WTC11 (cell line): ENCODE data around the gene UBE4A. TPM values are rescaled to one million over a fixed set of nuclear protein-coding genes. Genes with fewer than 3 reads are reported as not detected.
A peak's percentile ranks its signal among the peaks of the same experiment; 100 is the strongest.

Source experiments
- ATF6 ChIP-seq: sonication (generic); formaldehyde crosslinking; IDR thresholded peaks from 2 replicates; pipeline ENCODE4 v1.8.1; 2023; ENCODE audit warnings: mild to moderate bottlenecking, missing genetic modification reagents
- ESRRA ChIP-seq: sonication (generic); formaldehyde crosslinking; IDR thresholded peaks from 2 replicates; pipeline ENCODE4 v1.8.1; 2022; ENCODE audit warnings: mild to moderate bottlenecking, missing genetic modification reagents, borderline replicate concordance
- FOXP1 ChIP-seq: sonication (generic); formaldehyde crosslinking; IDR thresholded peaks from 2 replicates; pipeline ENCODE4 v1.8.0; 2022; ENCODE audit warnings: missing genetic modification reagents, mild to moderate bottlenecking, moderate library complexity, borderline replicate concordance
- JAZF1 ChIP-seq: fragments of 250-450 bp; sonication (Bioruptor Pico); IDR thresholded peaks from 2 replicates; pipeline ENCODE4 v1.9.0; 2021; ENCODE audit warnings: moderate library complexity, mild to moderate bottlenecking, inconsistent platforms
- KAT7 ChIP-seq: sonication (generic); formaldehyde crosslinking; IDR thresholded peaks from 2 replicates; pipeline ENCODE4 v1.8.1; 2023; ENCODE audit warnings: missing genetic modification reagents, mild to moderate bottlenecking, borderline replicate concordance
- MAX ChIP-seq: sonication (generic); formaldehyde crosslinking; IDR thresholded peaks from 2 replicates; pipeline ENCODE4 v1.8.0; 2022; ENCODE audit warnings: mild to moderate bottlenecking, missing genetic modification reagents
- NFATC4 ChIP-seq: fragments of 250-450 bp; sonication (Bioruptor Pico); IDR thresholded peaks from 2 replicates; pipeline ENCODE4 v1.9.0; 2021; ENCODE audit warnings: mild to moderate bottlenecking
- NR1H2 ChIP-seq: sonication (generic); formaldehyde crosslinking; IDR thresholded peaks from 2 replicates; pipeline ENCODE4 v1.9.0; 2021; ENCODE audit warnings: mild to moderate bottlenecking, moderate library complexity, missing genetic modification reagents
- SOX15 ChIP-seq: fragments of 250-450 bp; sonication (Bioruptor Pico); IDR thresholded peaks from 2 replicates; pipeline ENCODE4 v1.9.0; 2021; ENCODE audit warnings: mild to moderate bottlenecking
- STAT6 ChIP-seq: sonication (generic); formaldehyde crosslinking; conservative IDR thresholded peaks from 2 replicates; pipeline ENCODE4 v1.8.1; 2023; ENCODE audit warnings: mild to moderate bottlenecking, low read depth, missing genetic modification reagents, moderate library complexity
- TP53 ChIP-seq: sonication (generic); formaldehyde crosslinking; IDR thresholded peaks from 2 replicates; pipeline ENCODE4 v1.8.1; 2023; ENCODE audit warnings: mild to moderate bottlenecking, missing genetic modification reagents
- USF2 ChIP-seq: sonication (generic); formaldehyde crosslinking; IDR thresholded peaks from 2 replicates; pipeline ENCODE4 v1.8.1; 2023; ENCODE audit warnings: mild to moderate bottlenecking, missing genetic modification reagents, moderate library complexity
- ZNF121 ChIP-seq: sonication (generic); formaldehyde crosslinking; IDR thresholded peaks from 2 replicates; pipeline ENCODE4 v1.8.0; 2023; ENCODE audit warnings: missing genetic modification reagents
- ZNF396 ChIP-seq: fragments of 250-450 bp; sonication (Bioruptor Pico); IDR thresholded peaks from 2 replicates; pipeline ENCODE4 v1.8.0; 2021; ENCODE audit warnings: mild to moderate bottlenecking, moderate library complexity, borderline replicate concordance
- ZNF416 ChIP-seq: fragments of 250-450 bp; sonication (Bioruptor Pico); IDR thresholded peaks from 2 replicates; pipeline ENCODE4 v1.9.0; 2021; ENCODE audit warnings: mild to moderate bottlenecking, inconsistent platforms
- ZNF671 ChIP-seq: fragments of 250-450 bp; sonication (Bioruptor Pico); IDR thresholded peaks from 2 replicates; pipeline ENCODE4 v1.8.0; 2021; ENCODE audit warnings: mild to moderate bottlenecking
- total RNA-seq: library from RNA; stranded (reverse); gene quantifications from 3 replicates; pipeline ENCODE4 v1.2.3, GENCODE V29; 2021
- TF ChIP-seq, protein P1 (sequence below): fragments of 250-450 bp; sonication (Bioruptor Pico); IDR thresholded peaks from 2 replicates; pipeline ENCODE4 v1.8.0; 2021; ENCODE audit warnings: mild to moderate bottlenecking
- TF ChIP-seq, protein P2 (sequence below): fragments of 250-450 bp; sonication (Bioruptor Pico); IDR thresholded peaks from 2 replicates; pipeline ENCODE4 v1.9.0; 2021; ENCODE audit warnings: mild to moderate bottlenecking
- TF ChIP-seq, protein P3 (sequence below): fragments of 250-450 bp; sonication (Bioruptor Pico); IDR thresholded peaks from 2 replicates; pipeline ENCODE4 v1.9.0; 2021; ENCODE audit warnings: mild to moderate bottlenecking
- TF ChIP-seq, protein P4 (sequence below): sonication (generic); formaldehyde crosslinking; IDR thresholded peaks from 2 replicates; pipeline ENCODE4 v1.8.0; 2022; ENCODE audit warnings: mild to moderate bottlenecking, missing genetic modification reagents

The UBE4A gene
- total RNA-seq, 1 experiment from 2014 or later, result 31.0 TPM

DNA sequence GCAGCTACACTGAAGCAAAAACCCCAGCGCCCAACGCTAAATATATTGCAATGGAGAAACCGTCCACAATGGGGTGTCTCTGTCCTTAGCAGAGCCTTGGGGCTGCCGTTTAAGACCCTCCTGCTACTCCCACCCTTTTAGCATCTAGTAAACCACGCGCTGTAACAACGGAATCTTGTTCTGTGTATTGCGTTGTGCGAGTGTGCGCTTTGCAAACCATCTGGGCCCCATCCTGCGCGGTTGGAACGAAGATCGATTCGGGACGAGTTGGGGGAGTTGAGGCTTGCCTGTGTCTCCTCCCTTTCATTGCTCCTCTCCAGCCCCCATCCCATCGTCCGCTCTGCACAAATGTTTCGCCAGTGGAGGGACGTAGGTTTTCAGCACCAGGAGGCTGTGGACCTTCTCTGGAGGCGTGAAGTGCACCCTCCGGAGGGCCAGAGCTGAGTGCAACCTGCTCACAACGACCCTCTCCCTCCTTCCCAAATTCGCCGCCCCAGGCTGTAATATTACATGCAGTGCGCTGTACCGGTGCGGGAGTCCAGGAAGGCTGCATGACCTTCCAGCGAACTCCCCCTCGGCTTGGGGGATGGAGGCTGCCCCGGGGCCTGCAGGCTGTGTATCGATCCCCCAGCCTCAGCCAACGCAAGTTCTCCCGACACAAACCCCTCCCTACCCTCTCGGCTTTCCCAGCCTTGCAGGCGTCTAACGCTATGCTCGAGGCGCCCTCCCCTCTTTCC lies 75.3 kb downstream of the UBE4A start (continued):
- TF ChIP-seq ATF6, result no peak
- TF ChIP-seq NFATC4 (CRISPR knock-in tag), result no peak
- TF ChIP-seq NR1H2 (CRISPR knock-in tag), result no peak
- TF ChIP-seq STAT6 (CRISPR knock-in tag), result no peak
- TF ChIP-seq, protein P1, sequence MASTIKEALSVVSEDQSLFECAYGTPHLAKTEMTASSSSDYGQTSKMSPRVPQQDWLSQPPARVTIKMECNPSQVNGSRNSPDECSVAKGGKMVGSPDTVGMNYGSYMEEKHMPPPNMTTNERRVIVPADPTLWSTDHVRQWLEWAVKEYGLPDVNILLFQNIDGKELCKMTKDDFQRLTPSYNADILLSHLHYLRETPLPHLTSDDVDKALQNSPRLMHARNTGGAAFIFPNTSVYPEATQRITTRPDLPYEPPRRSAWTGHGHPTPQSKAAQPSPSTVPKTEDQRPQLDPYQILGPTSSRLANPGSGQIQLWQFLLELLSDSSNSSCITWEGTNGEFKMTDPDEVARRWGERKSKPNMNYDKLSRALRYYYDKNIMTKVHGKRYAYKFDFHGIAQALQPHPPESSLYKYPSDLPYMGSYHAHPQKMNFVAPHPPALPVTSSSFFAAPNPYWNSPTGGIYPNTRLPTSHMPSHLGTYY (CRISPR knock-in tag), result no peak
- TF ChIP-seq, protein P2, sequence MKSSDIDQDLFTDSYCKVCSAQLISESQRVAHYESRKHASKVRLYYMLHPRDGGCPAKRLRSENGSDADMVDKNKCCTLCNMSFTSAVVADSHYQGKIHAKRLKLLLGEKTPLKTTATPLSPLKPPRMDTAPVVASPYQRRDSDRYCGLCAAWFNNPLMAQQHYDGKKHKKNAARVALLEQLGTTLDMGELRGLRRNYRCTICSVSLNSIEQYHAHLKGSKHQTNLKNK (CRISPR knock-in tag), result no peak
- TF ChIP-seq, protein P3, sequence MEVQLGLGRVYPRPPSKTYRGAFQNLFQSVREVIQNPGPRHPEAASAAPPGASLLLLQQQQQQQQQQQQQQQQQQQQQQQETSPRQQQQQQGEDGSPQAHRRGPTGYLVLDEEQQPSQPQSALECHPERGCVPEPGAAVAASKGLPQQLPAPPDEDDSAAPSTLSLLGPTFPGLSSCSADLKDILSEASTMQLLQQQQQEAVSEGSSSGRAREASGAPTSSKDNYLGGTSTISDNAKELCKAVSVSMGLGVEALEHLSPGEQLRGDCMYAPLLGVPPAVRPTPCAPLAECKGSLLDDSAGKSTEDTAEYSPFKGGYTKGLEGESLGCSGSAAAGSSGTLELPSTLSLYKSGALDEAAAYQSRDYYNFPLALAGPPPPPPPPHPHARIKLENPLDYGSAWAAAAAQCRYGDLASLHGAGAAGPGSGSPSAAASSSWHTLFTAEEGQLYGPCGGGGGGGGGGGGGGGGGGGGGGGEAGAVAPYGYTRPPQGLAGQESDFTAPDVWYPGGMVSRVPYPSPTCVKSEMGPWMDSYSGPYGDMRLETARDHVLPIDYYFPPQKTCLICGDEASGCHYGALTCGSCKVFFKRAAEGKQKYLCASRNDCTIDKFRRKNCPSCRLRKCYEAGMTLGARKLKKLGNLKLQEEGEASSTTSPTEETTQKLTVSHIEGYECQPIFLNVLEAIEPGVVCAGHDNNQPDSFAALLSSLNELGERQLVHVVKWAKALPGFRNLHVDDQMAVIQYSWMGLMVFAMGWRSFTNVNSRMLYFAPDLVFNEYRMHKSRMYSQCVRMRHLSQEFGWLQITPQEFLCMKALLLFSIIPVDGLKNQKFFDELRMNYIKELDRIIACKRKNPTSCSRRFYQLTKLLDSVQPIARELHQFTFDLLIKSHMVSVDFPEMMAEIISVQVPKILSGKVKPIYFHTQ (CRISPR knock-in tag), result no peak
- no peak; the same call in 1 of the 2 replicates for TF ChIP-seq TP53 (CRISPR knock-in tag)
- no peak for TF ChIP-seq ZNF121 (CRISPR knock-in tag)
- peak; percentile 58; the same call in 1 of the 2 replicates for TF ChIP-seq ESRRA
- 0 out of 2 replicates have a peak, but pooled peaks have one; percentile 68 for TF ChIP-seq KAT7 (CRISPR knock-in tag)
- TF ChIP-seq, protein P4, sequence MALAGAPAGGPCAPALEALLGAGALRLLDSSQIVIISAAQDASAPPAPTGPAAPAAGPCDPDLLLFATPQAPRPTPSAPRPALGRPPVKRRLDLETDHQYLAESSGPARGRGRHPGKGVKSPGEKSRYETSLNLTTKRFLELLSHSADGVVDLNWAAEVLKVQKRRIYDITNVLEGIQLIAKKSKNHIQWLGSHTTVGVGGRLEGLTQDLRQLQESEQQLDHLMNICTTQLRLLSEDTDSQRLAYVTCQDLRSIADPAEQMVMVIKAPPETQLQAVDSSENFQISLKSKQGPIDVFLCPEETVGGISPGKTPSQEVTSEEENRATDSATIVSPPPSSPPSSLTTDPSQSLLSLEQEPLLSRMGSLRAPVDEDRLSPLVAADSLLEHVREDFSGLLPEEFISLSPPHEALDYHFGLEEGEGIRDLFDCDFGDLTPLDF, result no peak
- TF ChIP-seq USF2 (CRISPR knock-in tag), result 0 out of 2 replicates have a peak, but pooled peaks have one; percentile 2
- peak; percentile 51 for TF ChIP-seq FOXP1 (CRISPR knock-in tag)
- no peak for TF ChIP-seq SOX15 (CRISPR knock-in tag)
- TF ChIP-seq ZNF396 (CRISPR knock-in tag), result no peak
- TF ChIP-seq JAZF1, result no peak
- TF ChIP-seq MAX (CRISPR knock-in tag), result 0 out of 2 replicates have a peak, but pooled peaks have one; percentile 35
- no peak for TF ChIP-seq ZNF671 (CRISPR knock-in tag)
- TF ChIP-seq ZNF416 (CRISPR knock-in tag), result no peak
- TF ChIP-seq, all 79 proteins: peak for 8
